HG03135 (cell line): ENCODE data around the gene CTDSPL.
"Not testable (repeated sequence)": the region's sequence is repeated elsewhere in the genome, so short reads cannot be mapped to it uniquely, and the experiment has no call there.

Experiments used
- ATAC-seq: cut with Tn5 transposase; IDR thresholded peaks from one replicate; pipeline ENCODE4 v1.9.1; 2021; ENCODE audit warnings: mild to moderate bottlenecking, moderate library complexity; ENCODE audit not compliant: unreplicated experiment

CTDSPL gene

DNA sequence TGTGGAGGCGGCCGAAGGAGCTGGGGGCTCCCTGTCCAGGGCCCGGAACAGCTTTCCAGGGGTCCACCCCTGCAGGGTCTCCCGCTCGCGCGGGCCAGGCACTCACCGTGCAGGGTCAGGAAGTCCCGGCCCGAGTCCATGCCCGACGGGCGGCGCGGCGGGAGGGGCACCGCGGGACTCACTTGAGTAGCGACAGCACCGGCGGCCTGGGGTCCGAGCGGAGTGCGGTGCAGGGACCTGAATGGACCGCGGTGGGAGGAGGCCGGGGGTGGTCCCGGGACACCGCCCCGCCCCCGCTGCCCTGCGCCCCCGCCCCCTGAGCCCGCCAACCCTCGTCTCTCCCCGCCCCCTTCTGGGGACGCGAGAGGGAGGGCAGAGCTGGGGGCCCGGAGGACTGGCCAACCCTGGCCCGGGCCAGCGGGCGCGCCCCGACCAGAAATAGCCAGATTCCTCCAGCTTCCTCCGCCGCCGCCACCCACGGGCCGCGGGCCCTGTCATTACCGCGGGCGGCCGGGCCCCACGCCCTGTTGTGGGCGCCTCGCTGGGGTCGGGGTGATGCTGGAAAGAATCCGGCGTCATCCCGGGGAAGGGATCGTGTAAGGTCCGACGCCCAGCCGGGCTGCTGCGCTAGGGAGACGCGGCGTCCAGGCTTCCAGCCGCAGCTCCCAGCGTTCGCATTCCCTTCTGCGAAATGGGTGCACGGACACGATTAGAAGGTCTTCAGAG is 167.9 kb downstream of the CTDSPL start, which contains the start of gene PLCD1:
PLCD1 (minus strand) TSS at position 243 of the 726 bp plus-strand sequence; CDS start at position 140, 103 bp downstream.
- no peak for ATAC-seq

DNA sequence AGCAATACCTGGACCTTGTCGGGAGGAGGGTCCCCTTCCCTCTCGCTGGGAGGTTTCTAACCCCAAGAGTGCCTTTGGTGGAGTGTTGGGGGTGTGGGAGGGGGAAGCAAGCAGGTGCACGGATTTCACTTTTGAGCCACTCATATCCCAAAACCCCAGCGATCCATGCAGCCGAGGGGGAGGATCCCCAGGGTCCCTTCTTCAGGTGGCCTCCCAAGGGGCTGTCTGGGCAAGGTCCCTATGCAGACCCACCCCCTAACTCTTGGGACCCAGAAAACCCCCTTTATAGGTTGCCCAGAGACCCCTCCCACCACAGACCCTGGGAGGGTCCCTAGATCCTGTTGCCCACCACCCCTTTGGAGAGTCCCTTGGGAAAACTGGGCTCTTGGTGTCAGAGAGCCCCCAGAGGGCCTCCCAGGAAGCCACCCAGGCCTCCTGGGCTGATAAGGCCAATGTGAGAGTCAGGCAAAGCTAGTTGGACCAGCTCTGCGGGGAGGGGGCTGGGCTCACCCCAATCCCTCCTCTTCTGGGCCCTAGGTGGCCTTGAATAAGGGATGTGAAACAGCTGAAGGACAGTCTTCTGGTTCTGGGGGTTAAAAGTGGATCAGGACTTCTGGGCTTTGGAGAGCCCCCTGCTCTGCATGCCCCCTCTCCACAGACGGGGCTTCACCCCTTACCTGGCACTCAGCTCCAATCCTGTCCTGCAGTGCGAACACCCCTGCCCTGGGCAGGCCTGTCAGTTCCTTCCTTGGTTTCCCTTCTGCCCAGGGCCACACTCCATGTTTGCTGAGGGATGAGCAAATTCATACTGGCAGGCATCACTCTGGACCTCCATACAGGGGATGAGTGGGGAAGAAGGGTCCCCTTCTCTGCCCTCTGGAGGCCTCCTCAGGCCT is 168.7 kb downstream of the CTDSPL start:
- ATAC-seq, result no peak

DNA sequence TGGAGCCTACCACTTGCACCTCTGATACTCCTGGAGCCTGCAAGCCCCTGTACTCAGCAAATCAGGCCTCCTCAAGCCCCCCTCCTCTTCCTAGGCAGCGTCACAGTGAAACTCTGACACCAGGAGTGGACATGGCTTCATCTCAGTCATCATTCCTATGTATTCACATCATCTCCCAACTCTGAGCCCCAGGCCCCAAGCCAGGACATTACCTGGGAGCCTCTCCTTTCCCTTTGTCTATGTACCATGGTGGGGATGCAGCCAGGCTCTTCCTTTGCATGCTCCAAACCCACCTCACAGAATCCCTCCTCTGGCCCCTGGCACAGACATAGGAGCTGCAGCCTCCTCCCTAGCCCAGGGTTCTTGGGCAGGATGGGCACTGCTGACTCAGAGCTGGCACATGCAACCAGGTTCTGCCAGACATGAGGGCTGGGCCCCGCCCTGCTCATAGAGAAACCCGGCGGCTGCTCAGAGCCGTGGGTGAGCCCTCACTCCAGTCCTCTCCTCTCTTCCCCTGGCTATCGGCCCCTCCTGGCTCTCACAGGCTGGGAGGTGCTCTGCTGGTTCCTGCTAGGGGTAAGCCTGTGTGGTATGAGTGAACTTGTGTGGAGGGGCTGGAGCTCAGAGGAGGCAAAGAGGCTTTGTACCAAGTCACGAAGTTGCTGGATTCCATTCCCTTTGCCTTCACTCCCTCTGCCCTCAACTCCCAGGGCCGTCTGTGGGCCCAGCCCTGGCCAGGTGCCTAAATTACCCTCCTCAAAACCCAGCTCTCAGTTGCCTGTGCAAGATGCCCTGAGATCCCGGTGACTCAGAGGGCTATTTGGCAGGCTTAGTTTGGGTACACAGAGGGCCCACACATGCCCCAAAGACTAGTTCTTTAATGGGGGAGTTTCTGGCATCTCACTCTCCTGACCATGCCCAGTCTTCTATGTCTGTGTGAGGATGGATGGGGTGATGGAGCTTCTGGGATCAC is 169.6 kb downstream of the CTDSPL start:
- no peak for ATAC-seq

DNA sequence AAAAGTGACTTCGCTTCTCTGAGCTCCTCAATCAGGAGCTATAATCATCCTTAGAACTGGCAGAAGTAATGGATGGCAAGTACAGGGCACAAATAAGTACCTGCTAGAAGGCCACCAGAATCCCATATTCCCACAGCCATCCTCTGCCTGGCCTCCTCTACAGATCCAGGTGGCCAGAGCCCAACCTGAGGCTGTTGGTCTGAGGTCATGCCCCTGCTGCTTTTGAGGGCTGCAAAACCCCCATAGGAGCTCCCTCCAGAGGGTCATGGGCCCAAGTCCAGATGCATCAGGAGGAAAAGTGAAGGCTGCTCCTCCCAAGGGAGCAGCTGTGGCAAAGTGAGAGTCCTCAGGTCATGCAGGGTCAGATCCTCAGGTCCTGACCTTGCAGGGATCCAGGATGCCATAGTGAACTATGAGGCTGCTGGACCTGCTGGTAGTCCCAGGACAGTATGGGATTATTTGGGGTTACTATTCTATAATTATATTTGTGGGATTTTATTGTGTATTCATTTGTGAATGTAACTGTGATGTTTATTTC is 170.7 kb downstream of the CTDSPL start:
- no peak for ATAC-seq

DNA sequence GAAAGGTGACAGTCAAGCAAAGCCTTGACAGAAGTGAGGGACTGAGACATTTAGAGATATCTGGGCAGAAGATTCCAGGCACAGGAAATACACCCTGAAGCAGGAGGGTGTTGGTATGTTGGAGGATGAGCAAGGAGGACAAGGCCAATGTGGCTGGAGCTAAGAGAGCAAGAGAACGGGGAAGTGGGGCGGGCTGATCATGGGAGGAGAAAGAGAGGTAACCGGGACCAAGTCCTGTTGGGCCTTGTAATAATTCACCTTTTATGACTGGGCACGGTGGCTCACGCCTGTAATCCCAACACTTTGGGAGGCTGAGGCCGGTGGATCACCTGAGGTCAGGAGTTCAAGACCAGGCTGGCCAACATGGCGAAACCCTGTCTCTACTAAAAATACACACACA is 171.9 kb downstream of the CTDSPL start:
- ATAC-seq, result not testable (repeated sequence)
